Liver (tissue), 9 donors: ENCODE data around the gene ARID4B. TPM values are rescaled to one million over a fixed set of nuclear protein-coding genes. Genes with fewer than 3 reads are reported as not detected.

Experiments
- DNase-seq: peaks from one replicate; pipeline ENCODE4 v3.0.0-alpha.2; 2017; ENCODE audit warnings: low spot score
- H3K27ac ChIP-seq, 2 donors: one replicate each; pipeline ENCODE4 v1.7.0; 2013; ENCODE audit warnings: inconsistent platforms in 2 of 2, low read length in 2 of 2, control low read depth in 1 of 2, low read depth in 1 of 2, mild to moderate bottlenecking in 1 of 2
- H3K27me3 ChIP-seq, 4 donors: one replicate each; pipeline versions ENCODE4 v1.6.1 to v1.7.0; 2013; ENCODE audit warnings: low read length in 3 of 4, inconsistent platforms in 1 of 4, mild to moderate bottlenecking in 1 of 4, moderate library complexity in 1 of 4; ENCODE audit not compliant: control insufficient read depth in 4 of 4, insufficient read depth in 4 of 4
- H3K36me3 ChIP-seq, 4 donors: one replicate each; pipeline versions ENCODE4 v1.6.1 to v1.7.0; 2013; ENCODE audit warnings: low read length in 3 of 4, mild to moderate bottlenecking in 3 of 4, low read depth in 1 of 4, moderate library complexity in 1 of 4; ENCODE audit not compliant: control insufficient read depth in 4 of 4, insufficient read depth in 3 of 4
- H3K4me1 ChIP-seq, 4 donors: one replicate each; pipeline versions ENCODE4 v1.6.1 to v1.7.0; 2013; ENCODE audit warnings: low read length in 3 of 4, mild to moderate bottlenecking in 3 of 4, moderate library complexity in 1 of 4; ENCODE audit not compliant: control insufficient read depth in 4 of 4, insufficient read depth in 4 of 4
- H3K4me3 ChIP-seq, 3 donors: one replicate each; pipeline versions ENCODE4 v1.6.1 to v1.7.0; 2013; ENCODE audit warnings: low read length in 3 of 3, control low read depth in 1 of 3, low read depth in 1 of 3, mild to moderate bottlenecking in 1 of 3
- H3K9ac ChIP-seq, 2 donors: one replicate each; pipeline ENCODE4 v1.7.0; 2013; ENCODE audit warnings: low read length in 2 of 2, mild to moderate bottlenecking in 2 of 2, moderate library complexity in 2 of 2, control low read depth in 1 of 2, low read depth in 1 of 2
- H3K9me3 ChIP-seq, 4 donors: one replicate each; pipeline versions ENCODE4 v1.6.1 to v1.7.0; 2013; ENCODE audit warnings: low read length in 3 of 4; ENCODE audit not compliant: control insufficient read depth in 4 of 4
- ATF3 ChIP-seq: IDR thresholded peaks from 2 replicates; pipeline ENCODE4 v1.6.1; 2016; ENCODE audit warnings: antibody characterized with exemption
- CTCF ChIP-seq: fragments of 150-350 bp; IDR thresholded peaks from 2 replicates; pipeline ENCODE4 v1.5.1; 2017; ENCODE audit warnings: improper control_type of control experiment, low read depth, low read length; ENCODE audit not compliant: missing input control
- EGR1 ChIP-seq, 2 donors: IDR thresholded peaks; 2 replicates each; pipeline ENCODE4 v1.6.1; 2016 to 2018; ENCODE audit warnings: antibody characterized with exemption in 2 of 2, low read depth in 2 of 2
- FOXA1 ChIP-seq: IDR thresholded peaks from 2 replicates; pipeline ENCODE4 v1.6.1; 2016; ENCODE audit warnings: antibody characterized with exemption
- FOXA2 ChIP-seq: IDR thresholded peaks from 2 replicates; pipeline ENCODE4 v1.6.1; 2016; ENCODE audit warnings: antibody characterized with exemption
- GABPA ChIP-seq, 2 donors: IDR thresholded peaks in 1 of 2; conservative IDR thresholded peaks in 1 of 2; 2 replicates each; pipeline ENCODE4 v1.6.1; 2016; ENCODE audit warnings: antibody characterized with exemption in 2 of 2, mild to moderate bottlenecking in 1 of 2, moderate library complexity in 1 of 2
- HNF4A ChIP-seq, 2 donors: conservative IDR thresholded peaks; 2 replicates each; pipeline ENCODE4 v1.6.1; 2016; ENCODE audit warnings: antibody characterized with exemption in 2 of 2, mild to moderate bottlenecking in 2 of 2
- HNF4G ChIP-seq: IDR thresholded peaks from 2 replicates; pipeline ENCODE4 v1.6.1; 2016; ENCODE audit warnings: antibody characterized with exemption
- JUND ChIP-seq, 2 donors: IDR thresholded peaks; 2 replicates each; pipeline ENCODE4 v1.6.1; 2016; ENCODE audit warnings: antibody characterized with exemption in 2 of 2
- MAX ChIP-seq: IDR thresholded peaks from 2 replicates; pipeline ENCODE4 v1.6.1; 2016; ENCODE audit warnings: antibody characterized with exemption
- NR2F2 ChIP-seq: IDR thresholded peaks from 2 replicates; pipeline ENCODE4 v1.6.1; 2016; ENCODE audit warnings: antibody characterized with exemption
- RAD21 ChIP-seq, 2 donors: IDR thresholded peaks; 2 replicates each; pipeline ENCODE4 v1.6.1; 2016; ENCODE audit warnings: antibody characterized with exemption in 2 of 2, mild to moderate bottlenecking in 2 of 2
- RXRA ChIP-seq, 2 donors: IDR thresholded peaks; 2 replicates each; pipeline ENCODE4 v1.6.1; 2017 to 2018; ENCODE audit warnings: antibody characterized with exemption in 2 of 2, mild to moderate bottlenecking in 1 of 2
- SP1 ChIP-seq: IDR thresholded peaks from 2 replicates; pipeline ENCODE4 v1.6.1; 2018; ENCODE audit warnings: antibody characterized with exemption, mild to moderate bottlenecking
- TAF1 ChIP-seq: conservative IDR thresholded peaks from 2 replicates; pipeline ENCODE4 v1.6.1; 2016; ENCODE audit warnings: antibody characterized with exemption, mild to moderate bottlenecking
- YY1 ChIP-seq: IDR thresholded peaks from 2 replicates; pipeline ENCODE4 v1.6.1; 2016; ENCODE audit warnings: antibody characterized with exemption, mild to moderate bottlenecking
- ZBTB33 ChIP-seq: IDR thresholded peaks from 2 replicates; pipeline ENCODE4 v1.6.1; 2016; ENCODE audit warnings: antibody characterized with exemption
- WGBS: extraction: QIAGEN DNeasy Blood & Tissue Kit; methylation state at CpG from one replicate; pipeline ENCODE4 v1.1.7; 2013; 5-methylcytosine and 5-hydroxymethylcytosine counted together
- polyA plus RNA-seq, 2 donors: library from polyadenylated mRNA; stranded (reverse) in 1 of 2; unstranded in 1 of 2; fragments of 200-250 nt in 1 of 2; fragments of >200 nt in 1 of 2; fragmentation: Nextera tagmentation in 1 of 2; extraction: Ambion mirVana in 1 of 2; gene quantifications; one replicate each; pipeline versions ENCODE4 v1.2.1 to v1.2.3, GENCODE V29; 2013 to 2015
- total RNA-seq, 2 donors: library from RNA; depleted of rRNA; stranded (reverse); fragments of >200 nt; gene quantifications; one replicate each; pipeline ENCODE4 v1.2.3, GENCODE V29; 2014
- donor health status: healthy.
- donor health status: healthy.
- donor health status: healthy.
- donor health status: healthy.
- donor health status: healthy.

The ARID4B gene
- total and polyA plus RNA-seq, 4 donors = 4.2 to 27.3 (median 21.3) TPM

- WGBS = 94% methylated on average over 4 of the region's 4 CpGs
- Histone ChIP-seq H3K9ac (no peak overlapping the region), H3K4me3 (no peak overlapping the region), H3K27ac (no peak overlapping the region), H3K4me1 (no peaks in the 10 kb centered on the region), H3K36me3 (peaks cover 0 to 11% (median 6%) of the 10 kb centered on the region in 4 donors), H3K9me3 (no peaks in the 10 kb centered on the region), H3K27me3 (no peaks in the 10 kb centered on the region)
- TF ChIP-seq MAX (no peak), GABPA (IDR thresholded peaks at IDR 0.05 in 1 of 2, conservative IDR thresholded peaks at IDR 0.05 in 1 of 2) (no peak), SP1 (no peak), FOXA2 (no peak), HNF4G (no peak), YY1 (no peak), ATF3 (no peak)
- no peak for DNase-seq
Measured at GRCh38 chr1:235187316-235187715, 140.7 kb downstream of the ARID4B start.

GRCh38 chr1:235181561-235182245 is 146.3 kb downstream of the ARID4B start:
- no peak overlapping the region for H3K9ac ChIP-seq
- TF ChIP-seq MAX (no peak), CTCF (no peak), FOXA1 (no peak), YY1 (no peak), HNF4A (conservative IDR thresholded peaks at IDR 0.05) (no peak), HNF4G (no peak), TAF1 (no peak)
- H3K4me3 ChIP-seq = no peak overlapping the region
- H3K9me3 ChIP-seq = no peaks in the 10 kb centered on the region
- H3K36me3 ChIP-seq = peaks cover 3 to 25% (median 24%) of the 10 kb centered on the region in 4 donors
- WGBS = 86% methylated on average over 8 of the region's 8 CpGs
- no peak overlapping the region for H3K27ac ChIP-seq
- H3K27me3 ChIP-seq = no peaks in the 10 kb centered on the region
- DNase-seq = no peak
- no peaks in the 10 kb centered on the region for H3K4me1 ChIP-seq

- H3K4me3 ChIP-seq = no peak overlapping the region
- no peak overlapping the region for H3K9ac ChIP-seq
- H3K27ac ChIP-seq = no peak overlapping the region
- no peaks in the 10 kb centered on the region for H3K9me3 ChIP-seq
- 96% methylated on average over 5 of the region's 5 CpGs for WGBS
- peaks cover 3 to 30% (median 28%) of the 10 kb centered on the region in 4 donors for H3K36me3 ChIP-seq
- no peaks in the 10 kb centered on the region for H3K27me3 ChIP-seq
- no peak for DNase-seq
- H3K4me1 ChIP-seq = no peaks in the 10 kb centered on the region
- TF ChIP-seq RAD21 (IDR thresholded peaks at IDR 0.05) (no peak), FOXA1 (no peak), EGR1 (IDR thresholded peaks at IDR 0.05; ENCODE audit: low read depth in 2 of 2) (no peak), MAX (no peak), ATF3 (no peak), SP1 (no peak), ZBTB33 (no peak), TAF1 (no peak), JUND (IDR thresholded peaks at IDR 0.05) (no peak), HNF4A (conservative IDR thresholded peaks at IDR 0.05) (no peak), RXRA (IDR thresholded peaks at IDR 0.05) (no peak), HNF4G (no peak), NR2F2 (no peak), FOXA2 (no peak), GABPA (IDR thresholded peaks at IDR 0.05 in 1 of 2, conservative IDR thresholded peaks at IDR 0.05 in 1 of 2) (no peak)
Measured at GRCh38 chr1:235180916-235181460, 147.0 kb downstream of the ARID4B start.
